ENCODE results near the gene EPHA3.

EPHA3 gene

DNA sequence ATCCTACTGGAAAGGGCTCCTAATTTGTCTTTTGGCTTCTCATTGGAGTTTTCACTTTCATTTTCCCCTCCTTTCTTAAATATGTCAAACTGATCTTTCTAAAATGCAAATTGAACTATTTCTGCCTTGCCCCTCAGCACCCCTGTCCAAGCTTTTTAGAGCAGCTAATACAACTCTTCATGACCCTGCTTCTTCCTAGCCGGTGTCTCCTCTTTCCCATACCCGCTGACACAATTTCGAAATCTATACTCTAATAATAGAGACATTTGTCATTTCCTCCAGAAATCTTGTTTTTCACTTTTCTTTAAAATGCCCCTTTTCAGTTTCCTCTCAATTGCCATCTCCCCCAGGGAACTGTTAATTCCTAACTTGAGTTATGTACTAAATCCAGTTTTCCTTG is 2.9 kb upstream of the EPHA3 start:
- TF ChIP-seq, protein P1, sequence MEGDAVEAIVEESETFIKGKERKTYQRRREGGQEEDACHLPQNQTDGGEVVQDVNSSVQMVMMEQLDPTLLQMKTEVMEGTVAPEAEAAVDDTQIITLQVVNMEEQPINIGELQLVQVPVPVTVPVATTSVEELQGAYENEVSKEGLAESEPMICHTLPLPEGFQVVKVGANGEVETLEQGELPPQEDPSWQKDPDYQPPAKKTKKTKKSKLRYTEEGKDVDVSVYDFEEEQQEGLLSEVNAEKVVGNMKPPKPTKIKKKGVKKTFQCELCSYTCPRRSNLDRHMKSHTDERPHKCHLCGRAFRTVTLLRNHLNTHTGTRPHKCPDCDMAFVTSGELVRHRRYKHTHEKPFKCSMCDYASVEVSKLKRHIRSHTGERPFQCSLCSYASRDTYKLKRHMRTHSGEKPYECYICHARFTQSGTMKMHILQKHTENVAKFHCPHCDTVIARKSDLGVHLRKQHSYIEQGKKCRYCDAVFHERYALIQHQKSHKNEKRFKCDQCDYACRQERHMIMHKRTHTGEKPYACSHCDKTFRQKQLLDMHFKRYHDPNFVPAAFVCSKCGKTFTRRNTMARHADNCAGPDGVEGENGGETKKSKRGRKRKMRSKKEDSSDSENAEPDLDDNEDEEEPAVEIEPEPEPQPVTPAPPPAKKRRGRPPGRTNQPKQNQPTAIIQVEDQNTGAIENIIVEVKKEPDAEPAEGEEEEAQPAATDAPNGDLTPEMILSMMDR (IDR thresholded peaks at IDR 0.05; ENCODE audit: borderline replicate concordance, control extremely low read depth, extremely low read depth, insufficient read depth, missing control alignments): no peak
- DNase-seq (ENCODE audit: low spot score): no peak
- in situ Hi-C loops (cut with MboI; ENCODE audit: low sequenced_read_pairs, unreplicated experiment): no loop called here

DNA sequence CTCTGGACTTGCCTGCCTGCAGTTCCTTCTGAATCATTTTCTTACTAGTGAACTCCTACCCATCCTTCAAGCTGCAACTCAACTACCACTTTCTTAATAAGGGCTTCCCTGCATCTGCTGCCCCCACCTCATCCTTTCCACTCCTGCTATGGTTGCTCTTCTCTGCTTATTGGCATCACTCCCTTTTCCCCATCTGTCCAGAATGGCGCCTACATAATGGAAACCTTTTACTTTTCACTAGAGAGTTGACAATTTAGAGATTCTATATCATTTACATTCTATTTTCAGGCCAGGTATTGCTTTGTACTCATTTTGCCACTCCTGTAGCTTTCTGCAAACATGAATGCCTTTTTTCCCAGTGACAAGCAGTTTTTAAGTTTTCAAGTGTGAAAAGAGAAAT is 1.9 kb upstream of the EPHA3 start:
- in situ Hi-C loops (cut with MboI; ENCODE audit: low sequenced_read_pairs, unreplicated experiment): no loop called here
- TF ChIP-seq, protein P1 (IDR thresholded peaks at IDR 0.05; ENCODE audit: borderline replicate concordance, control extremely low read depth, extremely low read depth, insufficient read depth, missing control alignments): no peak
- no peak for DNase-seq (ENCODE audit: low spot score)

DNA sequence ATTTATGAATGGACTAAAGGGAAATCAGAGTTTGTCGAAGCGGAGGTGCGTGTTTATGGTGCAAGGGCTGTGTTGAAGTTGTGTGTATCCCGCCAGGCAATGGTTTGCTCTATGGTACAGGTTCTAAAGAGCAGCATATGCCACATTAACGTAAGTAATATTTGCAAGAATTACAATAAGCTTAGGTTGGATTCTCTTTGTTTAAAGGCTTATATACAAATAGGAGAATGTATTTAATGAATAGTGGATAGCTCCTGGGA is 800 bp downstream of the EPHA3 start:
- in situ Hi-C loops (cut with MboI; ENCODE audit: low sequenced_read_pairs, unreplicated experiment): no loop called here
- no peak for DNase-seq (ENCODE audit: low spot score)
- TF ChIP-seq, protein P1 (IDR thresholded peaks at IDR 0.05; ENCODE audit: borderline replicate concordance, control extremely low read depth, extremely low read depth, insufficient read depth, missing control alignments): no peak

DNA sequence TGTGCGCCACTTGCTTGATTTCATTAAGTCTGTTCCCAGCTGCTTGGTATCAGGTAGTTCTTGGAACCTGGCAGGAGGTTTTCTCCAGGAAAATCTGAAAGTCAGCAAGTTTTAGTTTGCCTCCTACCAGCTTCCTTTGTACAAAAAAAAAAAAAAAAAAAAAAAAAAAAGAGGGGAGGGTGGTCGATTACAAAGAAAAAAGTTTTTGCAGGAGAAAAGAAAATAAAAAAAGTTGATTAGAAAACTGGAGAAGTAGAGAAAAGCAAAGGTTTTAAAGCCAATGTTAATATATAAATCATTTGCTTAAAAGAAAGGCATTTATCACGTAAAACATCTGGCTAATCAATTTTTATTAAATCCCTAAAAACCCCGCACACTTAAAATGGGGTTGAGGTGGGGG is 5.9 kb downstream of the EPHA3 start:
- in situ Hi-C loops (cut with MboI; ENCODE audit: low sequenced_read_pairs, unreplicated experiment): loop anchor here (10.0 kb wide), 1 partner anchor 909 kb away; no protein-coding TSS in a partner anchor
- TF ChIP-seq, protein P1 (IDR thresholded peaks at IDR 0.05; ENCODE audit: borderline replicate concordance, control extremely low read depth, extremely low read depth, insufficient read depth, missing control alignments): no peak
- DNase-seq (ENCODE audit: low spot score): no peak

DNA sequence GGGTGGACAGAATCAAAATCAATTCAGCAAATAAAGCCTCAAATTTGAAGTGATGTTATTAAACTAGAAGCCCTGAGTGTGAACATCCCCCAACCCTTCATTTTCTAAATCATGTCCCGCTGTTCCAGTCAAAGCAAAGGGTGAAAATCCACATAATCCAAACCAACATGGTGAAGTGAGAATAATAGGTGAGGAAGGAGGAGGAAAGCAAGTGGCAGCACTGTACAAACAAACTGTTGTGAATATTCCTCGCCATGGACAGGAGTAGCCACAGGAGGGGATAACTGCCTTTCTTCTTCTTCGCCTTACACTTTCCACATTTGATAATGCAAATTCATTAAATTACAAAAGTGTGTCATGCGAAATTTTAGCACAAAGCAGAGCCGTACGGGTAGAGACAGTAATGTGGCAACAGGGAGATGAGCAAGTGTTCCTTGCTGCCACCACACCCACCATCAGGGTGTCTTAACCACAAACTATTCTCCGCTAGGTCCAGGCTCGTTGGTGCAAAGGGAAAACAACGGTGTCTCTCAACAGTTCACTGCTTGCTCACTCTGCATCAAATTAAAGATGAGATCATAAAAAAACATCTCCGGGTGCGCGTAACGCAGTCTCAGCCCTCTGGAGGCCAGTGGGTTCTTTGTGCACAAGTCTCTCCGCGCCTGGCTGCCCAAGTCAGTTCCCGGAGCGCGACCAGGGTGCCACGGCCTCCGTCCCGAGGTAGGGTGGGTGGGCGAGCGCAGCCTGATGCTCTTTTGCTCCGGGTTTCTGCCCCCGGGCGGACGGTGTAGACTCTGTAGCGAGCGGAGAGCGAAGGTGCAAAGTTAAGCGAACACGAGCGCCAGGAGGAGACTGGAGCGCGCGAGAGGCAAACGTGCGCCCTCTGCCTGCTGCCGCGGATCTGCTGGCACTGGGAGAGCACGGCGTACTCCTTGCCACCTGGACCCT is 6.7 kb downstream of the EPHA3 start:
- peak; percentile 50 for DNase-seq (ENCODE audit: low spot score)
- in situ Hi-C loops (cut with MboI; ENCODE audit: low sequenced_read_pairs, unreplicated experiment): loop anchor here (10.0 kb wide), 1 partner anchor 909 kb away; no protein-coding TSS in a partner anchor
- TF ChIP-seq, protein P1 (IDR thresholded peaks at IDR 0.05; ENCODE audit: borderline replicate concordance, control extremely low read depth, extremely low read depth, insufficient read depth, missing control alignments): peak; percentile 66

DNA sequence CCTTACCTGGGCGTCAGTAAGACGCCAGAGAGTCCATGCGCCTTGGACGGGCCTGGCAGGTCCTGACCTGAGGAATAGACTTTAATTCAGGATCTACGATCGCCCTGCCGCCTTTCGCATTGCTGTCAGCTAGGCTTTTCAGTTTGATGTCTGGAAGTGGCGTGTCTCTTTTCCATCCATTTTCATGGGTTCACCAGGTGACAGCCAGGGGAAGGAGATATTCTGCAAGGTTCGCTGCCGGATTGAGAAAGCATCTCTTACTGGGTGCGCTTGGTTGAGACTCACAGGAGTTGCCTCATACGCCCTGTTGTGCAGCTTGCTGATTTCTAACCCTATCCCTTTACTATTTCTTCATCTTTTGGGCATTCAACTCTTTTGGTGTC is 7.4 kb downstream of the EPHA3 start:
- TF ChIP-seq, protein P1 (IDR thresholded peaks at IDR 0.05; ENCODE audit: borderline replicate concordance, control extremely low read depth, extremely low read depth, insufficient read depth, missing control alignments): no peak
- DNase-seq (ENCODE audit: low spot score): no peak
- in situ Hi-C loops (cut with MboI; ENCODE audit: low sequenced_read_pairs, unreplicated experiment): loop anchor here (10.0 kb wide), 1 partner anchor 910 kb away; no protein-coding TSS in a partner anchor
